A204.1 (cell line): ENCODE data around the gene SMYD4.

Source experiments
- FAIRE-seq: peaks from 2 replicates; lab custom pipeline; 2012; peaks lifted over from hg19 to GRCh38; lab: Jason Lieb, UNC

The SMYD4 gene

DNA sequence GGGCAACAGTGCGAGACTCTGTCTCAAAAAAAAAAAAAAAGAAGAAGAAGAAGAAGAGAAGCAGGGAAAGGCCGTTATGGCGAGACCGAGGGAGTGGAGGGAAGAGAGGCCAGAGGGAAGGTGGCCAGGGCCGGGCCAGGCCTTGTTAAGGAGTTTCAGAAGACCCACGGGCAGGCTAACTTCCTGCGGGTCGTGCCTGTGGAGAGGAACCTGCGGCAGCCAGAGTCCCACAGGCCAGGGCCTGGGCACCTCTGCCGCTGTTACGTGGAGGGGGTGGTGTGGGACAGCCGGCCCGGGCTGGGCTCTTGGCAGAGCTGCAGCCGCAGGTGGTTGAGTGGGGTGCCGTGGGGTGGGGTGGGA, 99.8 kb downstream of the SMYD4 start:
- no peak for FAIRE-seq
